Measurements from ENCODE around the gene PBX1. TPM values are rescaled to one million over a fixed set of nuclear protein-coding genes. Genes with fewer than 3 reads are reported as not detected.
A peak's percentile ranks its signal among the peaks of the same experiment; 100 is the strongest.

The PBX1 gene
- total and polyA plus RNA-seq, 2 donors from 2014 or later: 14.9 to 91.5 TPM

DNA sequence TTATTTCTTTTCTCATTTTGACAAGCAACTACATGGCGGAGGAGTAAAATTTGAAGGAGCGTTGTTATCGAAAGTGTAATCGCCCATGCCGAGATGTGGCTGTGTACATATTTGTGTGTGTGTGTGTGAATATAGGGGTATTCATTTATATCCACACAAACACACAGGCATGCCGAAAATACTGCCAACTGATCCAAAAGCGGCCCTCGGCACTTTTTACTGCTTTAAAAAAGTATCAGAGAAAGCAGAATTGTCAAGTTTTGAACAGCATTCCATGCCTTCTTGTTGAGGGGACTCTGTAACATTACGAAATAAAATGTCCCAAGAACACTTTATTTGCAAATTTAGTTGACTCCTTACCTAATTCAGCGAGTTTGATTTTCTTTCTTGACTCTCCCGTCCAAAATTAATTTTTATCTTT, 1.1 kb downstream of the PBX1 start:
- peak overlapping the region; percentile 77 to 93 (median 86) for H3K4me3 ChIP-seq (ENCODE audit: low read length in 3 of 3)
- intact Hi-C loops (cut with DNase I): no loop called here
- H3K9ac ChIP-seq (ENCODE audit: low read length in 3 of 3): peak overlapping the region; percentile 77 to 95 (median 85)
- TF ChIP-seq, protein P1, sequence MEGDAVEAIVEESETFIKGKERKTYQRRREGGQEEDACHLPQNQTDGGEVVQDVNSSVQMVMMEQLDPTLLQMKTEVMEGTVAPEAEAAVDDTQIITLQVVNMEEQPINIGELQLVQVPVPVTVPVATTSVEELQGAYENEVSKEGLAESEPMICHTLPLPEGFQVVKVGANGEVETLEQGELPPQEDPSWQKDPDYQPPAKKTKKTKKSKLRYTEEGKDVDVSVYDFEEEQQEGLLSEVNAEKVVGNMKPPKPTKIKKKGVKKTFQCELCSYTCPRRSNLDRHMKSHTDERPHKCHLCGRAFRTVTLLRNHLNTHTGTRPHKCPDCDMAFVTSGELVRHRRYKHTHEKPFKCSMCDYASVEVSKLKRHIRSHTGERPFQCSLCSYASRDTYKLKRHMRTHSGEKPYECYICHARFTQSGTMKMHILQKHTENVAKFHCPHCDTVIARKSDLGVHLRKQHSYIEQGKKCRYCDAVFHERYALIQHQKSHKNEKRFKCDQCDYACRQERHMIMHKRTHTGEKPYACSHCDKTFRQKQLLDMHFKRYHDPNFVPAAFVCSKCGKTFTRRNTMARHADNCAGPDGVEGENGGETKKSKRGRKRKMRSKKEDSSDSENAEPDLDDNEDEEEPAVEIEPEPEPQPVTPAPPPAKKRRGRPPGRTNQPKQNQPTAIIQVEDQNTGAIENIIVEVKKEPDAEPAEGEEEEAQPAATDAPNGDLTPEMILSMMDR (IDR thresholded peaks at IDR 0.05; ENCODE audit: borderline replicate concordance, extremely low read depth, insufficient read depth): no peak
- H3K4me1 ChIP-seq (ENCODE audit: control insufficient read depth in 2 of 3, insufficient read depth in 2 of 3, low read depth in 1 of 3, low read length in 3 of 3): peaks cover 0 to 12% (median 5%) of the 10 kb centered on the region in 3 donors
- peak overlapping the region; percentile 68 to 88 for H3K27ac ChIP-seq (ENCODE audit: low read depth in 2 of 2, low read length in 2 of 2)
- no peaks in the 10 kb centered on the region for H3K27me3 ChIP-seq (ENCODE audit: control insufficient read depth, insufficient read depth, low read length)
- H3K36me3 ChIP-seq (ENCODE audit: control insufficient read depth in 2 of 3, insufficient read depth in 3 of 3, low read length in 3 of 3): no peaks in the 10 kb centered on the region
- DNase-seq (peak in 2 of 5 donors; percentile 44 to 59), FAIRE-seq (no peak)
- no peaks in the 10 kb centered on the region for H3K9me3 ChIP-seq (ENCODE audit: control insufficient read depth in 2 of 3, insufficient read depth in 1 of 3, low read length in 3 of 3)

- H3K4me1 ChIP-seq (ENCODE audit: control insufficient read depth in 2 of 3, insufficient read depth in 2 of 3, low read depth in 1 of 3, low read length in 3 of 3): peaks cover 0 to 13% (median 5%) of the 10 kb centered on the region in 3 donors
- peak overlapping the region; percentile 77 to 93 (median 86) for H3K4me3 ChIP-seq (ENCODE audit: low read length in 3 of 3)
- DNase-seq: peak in 1 of 5 donors; percentile 41
Observed at GRCh38 chr1:164560556-164560955, 1.6 kb downstream of the PBX1 start.

GRCh38 chr1:164561007-164561406, 2.0 kb downstream of the PBX1 start:
- peak in 2 of 5 donors; percentile 37 to 56 for DNase-seq
- Histone ChIP-seq H3K9ac (ENCODE audit: low read length in 3 of 3) (peak overlapping the region; percentile 77 to 95 (median 85)), H3K27ac (ENCODE audit: low read depth in 2 of 2, low read length in 2 of 2) (peak overlapping the region; percentile 35 to 88), H3K27me3 (ENCODE audit: control insufficient read depth, insufficient read depth, low read length) (no peaks in the 10 kb centered on the region), H3K36me3 (ENCODE audit: control insufficient read depth in 2 of 3, insufficient read depth in 3 of 3, low read length in 3 of 3) (no peaks in the 10 kb centered on the region), H3K9me3 (ENCODE audit: control insufficient read depth in 2 of 3, insufficient read depth in 1 of 3, low read length in 3 of 3) (no peaks in the 10 kb centered on the region), H3K4me3 (ENCODE audit: low read length in 3 of 3) (peak overlapping the region; percentile 77 to 93 (median 86)), H3K4me1 (ENCODE audit: control insufficient read depth in 2 of 3, insufficient read depth in 2 of 3, low read depth in 1 of 3, low read length in 3 of 3) (peaks cover 0 to 18% (median 5%) of the 10 kb centered on the region in 3 donors)
- intact Hi-C loops (cut with DNase I): no loop called here
- TF ChIP-seq, protein P1 (IDR thresholded peaks at IDR 0.05; ENCODE audit: borderline replicate concordance, extremely low read depth, insufficient read depth): no peak
- no peak for FAIRE-seq

More at GRCh38 chr1:164560556-164560955, 1.6 kb downstream of the PBX1 start:
- TF ChIP-seq, protein P1 (IDR thresholded peaks at IDR 0.05; ENCODE audit: borderline replicate concordance, extremely low read depth, insufficient read depth): no peak
- peak overlapping the region; percentile 77 to 95 (median 85) for H3K9ac ChIP-seq (ENCODE audit: low read length in 3 of 3)
- H3K9me3 ChIP-seq (ENCODE audit: control insufficient read depth in 2 of 3, insufficient read depth in 1 of 3, low read length in 3 of 3): no peaks in the 10 kb centered on the region
- peak overlapping the region; percentile 68 to 88 for H3K27ac ChIP-seq (ENCODE audit: low read depth in 2 of 2, low read length in 2 of 2)
- H3K27me3 ChIP-seq (ENCODE audit: control insufficient read depth, insufficient read depth, low read length): no peaks in the 10 kb centered on the region
- no peaks in the 10 kb centered on the region for H3K36me3 ChIP-seq (ENCODE audit: control insufficient read depth in 2 of 3, insufficient read depth in 3 of 3, low read length in 3 of 3)
- FAIRE-seq: no peak
- intact Hi-C loops (cut with DNase I): no loop called here

Data from kidney (tissue), 14 donors.